Endothelial cell of umbilical vein (primary cell): Measurements from ENCODE around the gene OTUB1. TPM values are rescaled to one million over a fixed set of nuclear protein-coding genes. Genes with fewer than 3 reads are reported as not detected.

Experiments used
- BruUV-seq: library from RNA; stranded (reverse); fragments of 400-500 nt; replicated peaks from 2 replicates; lab custom pipeline; 2021; lab: Mats Ljungman, UMichigan
- CTCF ChIA-PET: fragments of 300-600, 350-600 bp; sonication (Branson Sonifier 250); formaldehyde crosslinking; loops from one replicate; lab custom pipeline; 2021; ENCODE audit warnings: antibody characterized with exemption, inconsistent platforms; lab: Charles Lee
- POLR2A ChIA-PET: fragments of 300-600, 350-600 bp; sonication (Branson Sonifier 250); formaldehyde crosslinking; loops from one replicate; lab custom pipeline; 2021; ENCODE audit warnings: antibody characterized with exemption, inconsistent platforms; lab: Charles Lee
- DNase-seq: peaks from one replicate; pipeline ENCODE4 v3.0.0-alpha.2; 2011; ENCODE audit warnings: low read depth, low spot score
- FAIRE-seq: peaks from 2 replicates; lab custom pipeline; 2011; peaks lifted over from hg19 to GRCh38; lab: Jason Lieb, UNC
- H2AFZ ChIP-seq: 2 replicates; pipeline ENCODE4 v1.6.0; 2012; ENCODE audit warnings: low read depth, low read length, control low read depth, inconsistent platforms
- H3K27ac ChIP-seq: 2 replicates; pipeline ENCODE4 v1.5.1; 2011; ENCODE audit warnings: low read depth, mild to moderate bottlenecking, control low read depth, low read length, moderate library complexity; ENCODE audit not compliant: insufficient read depth
- H3K27me3 ChIP-seq, 2 experiments: 2 replicates each; pipeline versions ENCODE4 v1.6.0 to v1.6.1; 2011; ENCODE audit warnings: low read length in 2 of 2, mixed read lengths in 1 of 2; ENCODE audit not compliant: control insufficient read depth in 2 of 2, insufficient read depth in 2 of 2
- H3K36me3 ChIP-seq, 2 experiments: 2 replicates in 1 of 2; 3 replicates in 1 of 2; pipeline ENCODE4 v1.5.1; 2011; ENCODE audit warnings: low read length in 2 of 2, mild to moderate bottlenecking in 1 of 2, moderate library complexity in 1 of 2; ENCODE audit not compliant: control insufficient read depth in 2 of 2, insufficient read depth in 2 of 2; ENCODE audit errors: extremely low read depth in 1 of 2
- H3K4me1 ChIP-seq: 3 replicates; pipeline ENCODE4 v1.5.1; 2011; ENCODE audit warnings: mild to moderate bottlenecking, low read length; ENCODE audit not compliant: control insufficient read depth, insufficient read depth; ENCODE audit errors: extremely low read depth
- H3K4me2 ChIP-seq: 2 replicates; pipeline ENCODE4 v1.6.1; 2011; ENCODE audit warnings: low read length, control low read depth, mixed read lengths; ENCODE audit not compliant: insufficient read depth
- H3K4me3 ChIP-seq, 3 experiments: fragments of 200-600 bp in 1 of 3; sonication (generic), shearing (Covaris generic) in 1 of 3; replicated peaks in 1 of 3; 2 replicates each; pipeline ENCODE4 v1.5.1; 2011 to 2016; ENCODE audit warnings: control low read depth in 3 of 3, low read length in 3 of 3, mild to moderate bottlenecking in 2 of 3, inconsistent platforms in 1 of 3, low read depth in 1 of 3, moderate library complexity in 1 of 3; ENCODE audit not compliant: insufficient read depth in 1 of 3
- H3K79me2 ChIP-seq: 2 replicates; pipeline ENCODE4 v1.6.0; 2012; ENCODE audit warnings: low read length, inconsistent platforms; ENCODE audit not compliant: control insufficient read depth, insufficient read depth
- H3K9ac ChIP-seq: replicated peaks from 2 replicates; pipeline ENCODE3; 2011; ENCODE audit warnings: low read length, control low read depth; ENCODE audit not compliant: insufficient read depth; ENCODE audit errors: extremely low read depth
- H3K9me1 ChIP-seq: replicated peaks from 3 replicates; pipeline ENCODE4 v1.6.0; 2011; ENCODE audit warnings: mild to moderate bottlenecking, low read length; ENCODE audit not compliant: control insufficient read depth, insufficient read depth; ENCODE audit errors: extremely low read depth
- H3K9me3 ChIP-seq: replicated peaks from 2 replicates; pipeline ENCODE4 v1.5.1; 2012; ENCODE audit warnings: low read length, inconsistent platforms; ENCODE audit not compliant: control insufficient read depth, insufficient read depth
- H4K20me1 ChIP-seq: replicated peaks from 2 replicates; pipeline ENCODE3; 2011; ENCODE audit warnings: mild to moderate bottlenecking, low read length; ENCODE audit not compliant: control insufficient read depth, insufficient read depth; ENCODE audit errors: extremely low read depth
- EZH2 ChIP-seq: IDR thresholded peaks from 2 replicates; pipeline ENCODE4 v1.6.1; 2012; ENCODE audit warnings: borderline replicate concordance, low read depth, mild to moderate bottlenecking, moderate library complexity, low read length, inconsistent platforms; ENCODE audit not compliant: severe bottlenecking
- FOS ChIP-seq: IDR thresholded peaks from 2 replicates; pipeline ENCODE4 v1.6.1; 2011; ENCODE audit warnings: mild to moderate bottlenecking, low read length, moderate library complexity, borderline replicate concordance; ENCODE audit not compliant: insufficient read depth
- GATA2 ChIP-seq: IDR thresholded peaks from 2 replicates; pipeline ENCODE4 v1.7.0; 2011; ENCODE audit warnings: low read depth, mild to moderate bottlenecking, moderate library complexity, mixed read lengths, low read length; ENCODE audit not compliant: insufficient read length, insufficient read depth
- JUN ChIP-seq: IDR thresholded peaks from 2 replicates; pipeline ENCODE4 v1.6.1; 2011; ENCODE audit warnings: borderline replicate concordance, low read depth; ENCODE audit not compliant: insufficient read length, insufficient read depth
- MYC ChIP-seq: IDR thresholded peaks from one replicate; pipeline ENCODE4 v1.6.1; 2011; ENCODE audit warnings: mild to moderate bottlenecking, low read depth, low read length
- POLR2A ChIP-seq: IDR thresholded peaks from 2 replicates; pipeline ENCODE4 v1.6.1; 2012; ENCODE audit warnings: low read depth, mild to moderate bottlenecking, control low read depth, low read length
- POLR2AphosphoS5 ChIP-seq: IDR thresholded peaks from 2 replicates; pipeline ENCODE4 v1.6.1; 2012; ENCODE audit warnings: low read depth, mild to moderate bottlenecking, control low read depth, low read length, moderate library complexity; ENCODE audit not compliant: insufficient read depth
- dilution Hi-C: fragments of 300-500 bp; cut with MboI; formaldehyde crosslinking; loops from one replicate; pipeline ENCODE4 v1.15.0; 2019; ENCODE audit warnings: low sequenced_read_pairs; ENCODE audit not compliant: extremely low pct_ligation_motif_present
- intact Hi-C: fragments of 100-400 bp; cut with micrococcal nuclease; formaldehyde crosslinking; loops from one replicate; pipeline ENCODE4 v1.10.0; 2022
- polyA plus RNA-seq, 4 experiments: library from polyadenylated mRNA; depleted of rRNA in 3 of 4; stranded (reverse) in 3 of 4; unstranded in 1 of 4; fragments of >200 nt; gene quantifications; 2 replicates each; pipeline versions ENCODE4 v1.2.1 to v1.2.3, GENCODE V29; 2011 to 2012; ENCODE audit warnings: missing spikeins in 1 of 4
- total RNA-seq: library from RNA; stranded (reverse); gene quantifications from 2 replicates; pipeline ENCODE4 v1.2.3, GENCODE V29; 2021
- TF ChIP-seq, protein P1 (sequence below), 2 donors: IDR thresholded peaks; 1 replicate in 1 of 2; 2 replicates in 1 of 2; pipeline ENCODE4 v1.5.1; 2011; ENCODE audit warnings: low read length in 2 of 2, mild to moderate bottlenecking in 2 of 2, moderate library complexity in 2 of 2, control low read depth in 1 of 2, inconsistent platforms in 1 of 2, low read depth in 1 of 2; ENCODE audit not compliant: insufficient read depth in 1 of 2; ENCODE audit errors: extremely low read depth in 1 of 2
- TF ChIP-seq, protein P2 (sequence below): IDR thresholded peaks from 2 replicates; pipeline ENCODE4 v1.6.1; 2011; ENCODE audit not compliant: insufficient read depth, insufficient read length

Gene OTUB1
- total and polyA plus RNA-seq, 2 donors (not counting 3 experiments of a cell fraction or from before 2014, with no cell fraction given), result 81.9 to 256 TPM

GRCh38 chr11:64029773-64030172 is 43.5 kb downstream of the OTUB1 start:
- FAIRE-seq (no peak), DNase-seq (no peak)
- TF ChIP-seq, protein P1, sequence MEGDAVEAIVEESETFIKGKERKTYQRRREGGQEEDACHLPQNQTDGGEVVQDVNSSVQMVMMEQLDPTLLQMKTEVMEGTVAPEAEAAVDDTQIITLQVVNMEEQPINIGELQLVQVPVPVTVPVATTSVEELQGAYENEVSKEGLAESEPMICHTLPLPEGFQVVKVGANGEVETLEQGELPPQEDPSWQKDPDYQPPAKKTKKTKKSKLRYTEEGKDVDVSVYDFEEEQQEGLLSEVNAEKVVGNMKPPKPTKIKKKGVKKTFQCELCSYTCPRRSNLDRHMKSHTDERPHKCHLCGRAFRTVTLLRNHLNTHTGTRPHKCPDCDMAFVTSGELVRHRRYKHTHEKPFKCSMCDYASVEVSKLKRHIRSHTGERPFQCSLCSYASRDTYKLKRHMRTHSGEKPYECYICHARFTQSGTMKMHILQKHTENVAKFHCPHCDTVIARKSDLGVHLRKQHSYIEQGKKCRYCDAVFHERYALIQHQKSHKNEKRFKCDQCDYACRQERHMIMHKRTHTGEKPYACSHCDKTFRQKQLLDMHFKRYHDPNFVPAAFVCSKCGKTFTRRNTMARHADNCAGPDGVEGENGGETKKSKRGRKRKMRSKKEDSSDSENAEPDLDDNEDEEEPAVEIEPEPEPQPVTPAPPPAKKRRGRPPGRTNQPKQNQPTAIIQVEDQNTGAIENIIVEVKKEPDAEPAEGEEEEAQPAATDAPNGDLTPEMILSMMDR (IDR thresholded peaks at IDR 0.05; ENCODE audit: extremely low read depth in 1 of 2, insufficient read depth in 1 of 2, low read depth in 1 of 2, low read length in 2 of 2), result no peak
- TF ChIP-seq MYC (no peak), POLR2A (no peak), POLR2AphosphoS5 (no peak), EZH2 (no peak), FOS (no peak), JUN (no peak), GATA2 (no peak)
- TF ChIP-seq, protein P2, sequence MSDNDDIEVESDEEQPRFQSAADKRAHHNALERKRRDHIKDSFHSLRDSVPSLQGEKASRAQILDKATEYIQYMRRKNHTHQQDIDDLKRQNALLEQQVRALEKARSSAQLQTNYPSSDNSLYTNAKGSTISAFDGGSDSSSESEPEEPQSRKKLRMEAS, result no peak
- no TSS peak for BruUV-seq
- dilution Hi-C loops, result no loop called here
- intact Hi-C loops, result no loop called here
- ChIA-PET POLR2A (no interaction called here), CTCF (no interaction called here)
- H3K9me3 ChIP-seq, result no peaks in the 10 kb centered on the region
- no peaks in the 10 kb centered on the region for H3K36me3 ChIP-seq
- peaks cover 11 to 16% of the 10 kb centered on the region in 2 experiments for H3K27me3 ChIP-seq
- no peaks in the 10 kb centered on the region for H3K79me2 ChIP-seq
- H2AFZ ChIP-seq, result no peak overlapping the region
- H3K4me1 ChIP-seq, result no peaks in the 10 kb centered on the region
- H3K4me3 ChIP-seq, result no peak overlapping the region
- H4K20me1 ChIP-seq, result no peaks in the 10 kb centered on the region
- no peak overlapping the region for H3K27ac ChIP-seq
- H3K4me2 ChIP-seq, result no peak overlapping the region
- H3K9me1 ChIP-seq, result no peaks in the 10 kb centered on the region
- H3K9ac ChIP-seq, result no peak overlapping the region
